Mesenchymal stem cell (in vitro differentiated cells and primary cell): ENCODE data around the gene RPL28.

Experiments used
- DNase-seq: peaks from one replicate; pipeline ENCODE4 v3.0.0-alpha.2; 2013
- H2AFZ ChIP-seq: one replicate; pipeline ENCODE4 v1.6.1; 2013; ENCODE audit warnings: low read depth, mild to moderate bottlenecking, control low read depth, inconsistent platforms, low read length, moderate library complexity
- H2AK5ac ChIP-seq: 2 replicates; pipeline ENCODE4 v1.6.1; 2013; ENCODE audit warnings: low read length, moderate library complexity, mild to moderate bottlenecking, inconsistent platforms; ENCODE audit not compliant: severe bottlenecking
- H2BK120ac ChIP-seq: one replicate; pipeline ENCODE4 v1.6.1; 2013; ENCODE audit warnings: low read depth, mild to moderate bottlenecking, inconsistent platforms, low read length, moderate library complexity
- H2BK12ac ChIP-seq, 2 experiments: one replicate each; pipeline ENCODE4 v1.6.1; 2013; ENCODE audit warnings: inconsistent platforms in 2 of 2, low read length in 2 of 2, mild to moderate bottlenecking in 2 of 2, moderate library complexity in 2 of 2, control low read depth in 1 of 2
- H2BK15ac ChIP-seq: one replicate; pipeline ENCODE4 v1.6.1; 2013; ENCODE audit warnings: mild to moderate bottlenecking, low read depth, inconsistent platforms; ENCODE audit not compliant: poor library complexity, severe bottlenecking
- H2BK5ac ChIP-seq: 2 replicates; pipeline ENCODE4 v1.6.1; 2013; ENCODE audit warnings: low read depth, mild to moderate bottlenecking, low read length, control low read depth, inconsistent platforms; ENCODE audit not compliant: poor library complexity, severe bottlenecking
- H3K14ac ChIP-seq, 2 experiments: one replicate each; pipeline ENCODE4 v1.6.1; 2013; ENCODE audit warnings: inconsistent platforms in 2 of 2, low read length in 2 of 2, control low read depth in 1 of 2, mild to moderate bottlenecking in 1 of 2, moderate library complexity in 1 of 2
- H3K18ac ChIP-seq, 2 experiments: one replicate each; pipeline ENCODE4 v1.6.1; 2013; ENCODE audit warnings: inconsistent platforms in 2 of 2, low read length in 2 of 2, control low read depth in 1 of 2, low read depth in 1 of 2, mild to moderate bottlenecking in 1 of 2
- H3K23ac ChIP-seq, 2 experiments: one replicate each; pipeline ENCODE4 v1.6.1; 2013; ENCODE audit warnings: inconsistent platforms in 2 of 2, low read length in 2 of 2, mild to moderate bottlenecking in 2 of 2, moderate library complexity in 2 of 2, control low read depth in 1 of 2
- H3K27ac ChIP-seq: 2 replicates; pipeline ENCODE4 v1.5.1; 2013; ENCODE audit warnings: mild to moderate bottlenecking, moderate library complexity, low read length, control low read depth, inconsistent platforms; ENCODE audit not compliant: poor library complexity, severe bottlenecking
- H3K27me3 ChIP-seq, 2 experiments: 2 replicates each; pipeline versions ENCODE4 v1.6.1 to v1.7.0; 2013; ENCODE audit warnings: low read length in 2 of 2, mild to moderate bottlenecking in 2 of 2, moderate library complexity in 2 of 2, control low read depth in 1 of 2, inconsistent platforms in 1 of 2; ENCODE audit not compliant: control insufficient read depth in 1 of 2, insufficient read depth in 1 of 2
- H3K36me3 ChIP-seq, 2 experiments: 2 replicates each; pipeline versions ENCODE4 v1.6.1 to v1.7.0; 2013; ENCODE audit warnings: low read length in 2 of 2, control low read depth in 1 of 2, inconsistent platforms in 1 of 2, low read depth in 1 of 2, mild to moderate bottlenecking in 1 of 2; ENCODE audit not compliant: insufficient read depth in 2 of 2, control insufficient read depth in 1 of 2
- H3K4ac ChIP-seq, 2 experiments: one replicate each; pipeline ENCODE4 v1.6.1; 2013; ENCODE audit warnings: inconsistent platforms in 2 of 2, low read length in 2 of 2, mild to moderate bottlenecking in 2 of 2, moderate library complexity in 2 of 2, control low read depth in 1 of 2, low read depth in 1 of 2
- H3K4me1 ChIP-seq: 2 replicates; pipeline ENCODE4 v1.6.1; 2013; ENCODE audit warnings: low read depth, low read length, control low read depth; ENCODE audit not compliant: control insufficient read depth, insufficient read depth
- H3K4me2 ChIP-seq: 2 replicates; pipeline ENCODE4 v1.6.1; 2013; ENCODE audit warnings: low read length, mild to moderate bottlenecking, inconsistent platforms; ENCODE audit not compliant: poor library complexity, severe bottlenecking
- H3K4me3 ChIP-seq, 2 experiments: 2 replicates each; pipeline versions ENCODE4 v1.5.1 to v1.7.0; 2013; ENCODE audit warnings: low read length in 2 of 2, mild to moderate bottlenecking in 2 of 2, control low read depth in 1 of 2, low read depth in 1 of 2; ENCODE audit not compliant: insufficient read depth in 1 of 2
- H3K79me1 ChIP-seq: replicated peaks from 2 replicates; pipeline ENCODE4 v1.6.1; 2013; ENCODE audit warnings: mild to moderate bottlenecking, control low read depth, low read length, inconsistent platforms; ENCODE audit not compliant: poor library complexity, severe bottlenecking
- H3K9ac ChIP-seq: 2 replicates; pipeline ENCODE4 v1.7.0; 2013; ENCODE audit warnings: mild to moderate bottlenecking, low read length, moderate library complexity
- H3K9me3 ChIP-seq: 2 replicates; pipeline ENCODE4 v1.7.0; 2013; ENCODE audit warnings: mild to moderate bottlenecking, low read length; ENCODE audit not compliant: control insufficient read depth
- H4K8ac ChIP-seq: one replicate; pipeline ENCODE4 v1.6.1; 2013; ENCODE audit warnings: inconsistent platforms, mild to moderate bottlenecking, low read length, moderate library complexity
- H4K91ac ChIP-seq: one replicate; pipeline ENCODE4 v1.6.1; 2013; ENCODE audit warnings: mild to moderate bottlenecking, low read length, inconsistent platforms
- WGBS: methylation state at CpG from one replicate; pipeline ENCODE4 v1.1.7; 2013; ENCODE audit warnings: mixed read lengths; 5-methylcytosine and 5-hydroxymethylcytosine counted together

RPL28 gene

GRCh38 chr19:55443824-55444480, 58.2 kb downstream of the RPL28 start:
- DNase-seq, result no peak
- Histone ChIP-seq H2BK5ac (no peak overlapping the region), H3K14ac (no peak overlapping the region), H3K4ac (no peak overlapping the region), H2AK5ac (no peak overlapping the region), H2BK120ac (no peak overlapping the region), H3K18ac (no peak overlapping the region), H2BK12ac (no peak overlapping the region), H3K23ac (no peak overlapping the region), H3K9ac (no peak overlapping the region), H3K4me2 (no peak overlapping the region), H3K9me3 (no peaks in the 10 kb centered on the region), H4K91ac (no peak overlapping the region), H3K4me3 (no peak overlapping the region), H3K4me1 (peaks cover 23% of the 10 kb centered on the region), H4K8ac (no peak overlapping the region), H2BK15ac (no peak overlapping the region), H2AFZ (no peak overlapping the region), H3K79me1 (no peaks in the 10 kb centered on the region), H3K27ac (no peak overlapping the region), H3K36me3 (peaks cover 0 to 2% of the 10 kb centered on the region in 2 experiments), H3K27me3 (peaks cover 79% of the 10 kb centered on the region in 2 experiments)
- 46% methylated on average over 17 of the region's 18 CpGs for WGBS

- H2AFZ ChIP-seq, result no peak overlapping the region
- no peak overlapping the region for H3K23ac ChIP-seq
- no peak overlapping the region for H3K9ac ChIP-seq
- H3K36me3 ChIP-seq, result peaks cover 0 to 2% of the 10 kb centered on the region in 2 experiments
- no peaks in the 10 kb centered on the region for H3K9me3 ChIP-seq
- H3K4me3 ChIP-seq, result no peak overlapping the region
- H3K4me2 ChIP-seq, result no peak overlapping the region
- H2BK12ac ChIP-seq, result no peak overlapping the region
- no peak overlapping the region for H2BK5ac ChIP-seq
- no peak overlapping the region for H3K18ac ChIP-seq
- no peak for DNase-seq
- peaks cover 79% of the 10 kb centered on the region in 2 experiments for H3K27me3 ChIP-seq
- H4K8ac ChIP-seq, result no peak overlapping the region
- 56% methylated on average over 11 of the region's 11 CpGs for WGBS
- no peaks in the 10 kb centered on the region for H3K79me1 ChIP-seq
- no peak overlapping the region for H3K4ac ChIP-seq
- no peak overlapping the region for H2AK5ac ChIP-seq
- peaks cover 23% of the 10 kb centered on the region for H3K4me1 ChIP-seq
- H2BK120ac ChIP-seq, result no peak overlapping the region
- no peak overlapping the region for H2BK15ac ChIP-seq
- H4K91ac ChIP-seq, result no peak overlapping the region
- H3K27ac ChIP-seq, result no peak overlapping the region
- no peak overlapping the region for H3K14ac ChIP-seq
Observed at GRCh38 chr19:55444646-55445045, 58.9 kb downstream of the RPL28 start.

GRCh38 chr19:55446060-55446459, 60.3 kb downstream of the RPL28 start:
- no peak overlapping the region for H2AFZ ChIP-seq
- no peak overlapping the region for H3K18ac ChIP-seq
- H2BK5ac ChIP-seq, result no peak overlapping the region
- no peak overlapping the region for H3K9ac ChIP-seq
- no peak overlapping the region for H3K4me3 ChIP-seq
- no peak overlapping the region for H2BK120ac ChIP-seq
- no peak overlapping the region for H3K23ac ChIP-seq
- no peak overlapping the region for H3K4ac ChIP-seq
- H4K8ac ChIP-seq, result no peak overlapping the region
- H2AK5ac ChIP-seq, result no peak overlapping the region
- no peak overlapping the region for H3K27ac ChIP-seq
- H3K14ac ChIP-seq, result no peak overlapping the region
- 93% methylated on average over 6 of the region's 8 CpGs for WGBS
- no peak overlapping the region for H3K4me2 ChIP-seq
- peaks cover 76 to 77% of the 10 kb centered on the region in 2 experiments for H3K27me3 ChIP-seq
- H3K4me1 ChIP-seq, result peaks cover 22% of the 10 kb centered on the region
- DNase-seq, result no peak
- no peaks in the 10 kb centered on the region for H3K9me3 ChIP-seq
- H2BK15ac ChIP-seq, result no peak overlapping the region
- no peaks in the 10 kb centered on the region for H3K79me1 ChIP-seq
- no peak overlapping the region for H2BK12ac ChIP-seq
- H4K91ac ChIP-seq, result no peak overlapping the region
- peaks cover 0 to 2% of the 10 kb centered on the region in 2 experiments for H3K36me3 ChIP-seq

- Histone ChIP-seq H2AFZ (no peak overlapping the region), H4K8ac (no peak overlapping the region), H3K27ac (no peak overlapping the region), H3K14ac (no peak overlapping the region), H3K9ac (no peak overlapping the region), H3K27me3 (peaks cover 76 to 78% of the 10 kb centered on the region in 2 experiments), H3K4ac (no peak overlapping the region), H3K18ac (no peak overlapping the region), H3K4me2 (no peak overlapping the region), H2BK15ac (no peak overlapping the region), H2BK12ac (no peak overlapping the region), H3K9me3 (no peaks in the 10 kb centered on the region), H3K4me1 (peaks cover 28% of the 10 kb centered on the region), H2BK120ac (no peak overlapping the region), H3K23ac (no peak overlapping the region), H2BK5ac (no peak overlapping the region), H3K79me1 (no peaks in the 10 kb centered on the region), H2AK5ac (no peak overlapping the region), H3K4me3 (no peak overlapping the region), H3K36me3 (no peaks in the 10 kb centered on the region), H4K91ac (no peak overlapping the region)
- WGBS, result 67% methylated on average over 16 of the region's 16 CpGs
- peak; percentile 35 for DNase-seq
Observed at GRCh38 chr19:55447421-55448174, 61.9 kb downstream of the RPL28 start.
